HepG2 (cell line): ENCODE results near the gene CCDC183. TPM values are rescaled to one million over a fixed set of nuclear protein-coding genes. Genes with fewer than 3 reads are reported as not detected.

Experiments
- ATAC-seq: fragments of 200-7000 bp; cut with Tn5 transposase; 3 replicates; pipeline ENCODE4 v1.9.1; 2020; ENCODE audit warnings: mild to moderate bottlenecking, moderate library complexity
- BruUV-seq: library from RNA; stranded (reverse); fragments of 400-500 nt; replicated peaks from 2 replicates; lab custom pipeline; 2021; lab: Mats Ljungman, UMichigan
- CTCF ChIA-PET: fragments of 300-600 bp; formaldehyde crosslinking; extraction: SDS; loops from one replicate; lab custom pipeline; 2021; ENCODE audit warnings: low total read pairs, inconsistent platforms, low intra/inter-chr PET ratio; lab: Yijun Ruan, JAX
- POLR2A ChIA-PET: fragments of 350-600 bp; sonication (Branson Sonifier 250); formaldehyde crosslinking; loops from one replicate; lab custom pipeline; 2020; ENCODE audit warnings: antibody characterized with exemption, inconsistent platforms; lab: Yijun Ruan, JAX
- DNase-seq: peaks from one replicate; pipeline ENCODE4 v3.0.0-alpha.2; 2015; ENCODE audit warnings: low spot score
- FAIRE-seq: peaks from 3 replicates; lab custom pipeline; 2011; peaks lifted over from hg19 to GRCh38; lab: Jason Lieb, UNC
- H2AFZ ChIP-seq: one replicate; pipeline ENCODE4 v1.6.1; 2011; ENCODE audit warnings: low read length, inconsistent platforms
- H3K27ac ChIP-seq: fragments of 300-600 bp; 3 replicates; pipeline ENCODE4 v1.8.0; 2011; ENCODE audit warnings: mixed run types, mild to moderate bottlenecking, mixed read lengths, low read length, inconsistent platforms; ENCODE audit not compliant: insufficient read depth; ENCODE audit errors: extremely low read length
- H3K27me3 ChIP-seq, 2 experiments: fragments of 200-600 bp in 1 of 2; 2 replicates in 1 of 2; 3 replicates in 1 of 2; pipeline versions ENCODE4 v1.6.0 to v1.8.0; 2011; ENCODE audit warnings: low read length in 2 of 2, mild to moderate bottlenecking in 2 of 2, moderate library complexity in 2 of 2, inconsistent platforms in 1 of 2; ENCODE audit not compliant: insufficient read depth in 2 of 2, control insufficient read depth in 1 of 2
- H3K36me3 ChIP-seq, 2 experiments: fragments of 200-600 bp in 1 of 2; replicated peaks in 1 of 2; 2 replicates in 1 of 2; 3 replicates in 1 of 2; pipeline versions ENCODE4 v1.5.1 to v1.8.0; 2011; ENCODE audit warnings: low read length in 2 of 2, inconsistent platforms in 1 of 2; ENCODE audit not compliant: insufficient read depth in 2 of 2, control insufficient read depth in 1 of 2
- H3K4me1 ChIP-seq: 2 replicates; pipeline ENCODE4 v1.5.1; 2012; ENCODE audit warnings: low read length, inconsistent platforms; ENCODE audit not compliant: insufficient read depth
- H3K4me2 ChIP-seq: 2 replicates; pipeline ENCODE4 v1.6.0; 2011; ENCODE audit warnings: low read depth, low read length, inconsistent platforms
- H3K4me3 ChIP-seq, 3 experiments: fragments of 200-600 bp in 1 of 3; sonication (generic), shearing (Covaris generic) in 1 of 3; replicated peaks in 1 of 3; 2 replicates each; pipeline ENCODE4 v1.5.1; 2011 to 2016; ENCODE audit warnings: low read length in 3 of 3, inconsistent platforms in 2 of 3, low read depth in 2 of 3, mild to moderate bottlenecking in 2 of 3, control low read depth in 1 of 3, mixed read lengths in 1 of 3; ENCODE audit not compliant: insufficient read depth in 1 of 3
- H3K79me2 ChIP-seq: one replicate; pipeline ENCODE4 v1.6.1; 2011; ENCODE audit warnings: low read length, inconsistent platforms; ENCODE audit not compliant: insufficient read depth
- H3K9ac ChIP-seq: 2 replicates; pipeline ENCODE4 v1.6.0; 2011; ENCODE audit warnings: mild to moderate bottlenecking, low read depth, low read length, inconsistent platforms; ENCODE audit not compliant: insufficient read depth
- H3K9me3 ChIP-seq: 2 replicates; pipeline ENCODE4 v1.5.1; 2012; ENCODE audit warnings: mild to moderate bottlenecking, low read length
- H4K20me1 ChIP-seq: 2 replicates; pipeline ENCODE4 v1.6.0; 2011; ENCODE audit warnings: inconsistent platforms, mild to moderate bottlenecking, low read length, moderate library complexity; ENCODE audit not compliant: insufficient read depth
- ADNP ChIP-seq: sonication (generic); formaldehyde crosslinking; IDR thresholded peaks from 2 replicates; pipeline ENCODE4 v1.4.0; 2020; ENCODE audit warnings: missing genetic modification reagents
- HNRNPL ChIP-seq: fragments of 200-400 bp; formaldehyde crosslinking; IDR thresholded peaks from 2 replicates; pipeline ENCODE4 v1.6.1; 2017; ENCODE audit warnings: mild to moderate bottlenecking, low read depth, low read length
- MLLT10 ChIP-seq: sonication (generic); formaldehyde crosslinking; IDR thresholded peaks from 2 replicates; pipeline ENCODE4 v1.4.0; 2020; ENCODE audit warnings: missing genetic modification reagents
- PAX8 ChIP-seq: sonication (generic); formaldehyde crosslinking; IDR thresholded peaks from 2 replicates; pipeline ENCODE4 v1.8.0; 2022; ENCODE audit warnings: mild to moderate bottlenecking, missing genetic modification reagents, borderline replicate concordance
- PCBP1 ChIP-seq: fragments of 200-400 bp; formaldehyde crosslinking; IDR thresholded peaks from 2 replicates; pipeline ENCODE4 v1.6.1; 2017; ENCODE audit warnings: mild to moderate bottlenecking, low read depth, low read length, borderline replicate concordance
- PTBP1 ChIP-seq: fragments of 200-400 bp; formaldehyde crosslinking; IDR thresholded peaks from 2 replicates; pipeline ENCODE4 v1.6.1; 2018; ENCODE audit warnings: low read length, low read depth; ENCODE audit not compliant: poor library complexity, severe bottlenecking
- ZFY ChIP-seq: sonication (generic); formaldehyde crosslinking; IDR thresholded peaks from 2 replicates; pipeline ENCODE4 v1.4.0; 2020; ENCODE audit warnings: missing genetic modification reagents
- ZNF329 ChIP-seq: sonication (generic); formaldehyde crosslinking; IDR thresholded peaks from 2 replicates; pipeline ENCODE4 v1.9.0; 2021; ENCODE audit warnings: low read depth, mild to moderate bottlenecking, missing genetic modification reagents
- ZNF564 ChIP-seq: sonication (generic); formaldehyde crosslinking; IDR thresholded peaks from 2 replicates; pipeline ENCODE4 v1.8.1; 2023; ENCODE audit warnings: mild to moderate bottlenecking, missing genetic modification reagents
- ZNF644 ChIP-seq: IDR thresholded peaks from 2 replicates; pipeline ENCODE4 v1.6.1; 2016; ENCODE audit warnings: low read depth
- ZNF770 ChIP-seq: sonication (generic); formaldehyde crosslinking; IDR thresholded peaks from 2 replicates; pipeline ENCODE4 v1.5.0; 2020; ENCODE audit warnings: mild to moderate bottlenecking, missing genetic modification reagents
- WGBS: methylation state at CpG from one replicate; pipeline ENCODE4 v1.1.6; 2017; ENCODE audit warnings: low lambda C conversion rate; 5-methylcytosine and 5-hydroxymethylcytosine counted together
- in situ Hi-C: cut with HindIII; loops from 2 replicates; pipeline ENCODE4 v1.10.0; 2017; ENCODE audit warnings: low pct_unique_long_range_greater_than_20kb; ENCODE audit not compliant: extremely low pct_ligation_motif_present
- intact Hi-C: fragments of 100-400 bp; cut with micrococcal nuclease; formaldehyde crosslinking; loops from one replicate; pipeline ENCODE4 v1.10.0; 2022; ENCODE audit not compliant: unreplicated experiment
- polyA plus RNA-seq, 8 experiments: library from polyadenylated mRNA; depleted of rRNA in 3 of 8; stranded (reverse) in 7 of 8; unstranded in 1 of 8; fragments of >200 nt; fragmentation: Illumina TruSeq in 4 of 8; extraction: Trizol in 4 of 8; gene quantifications; 2 replicates each; pipeline versions ENCODE4 v1.2.1 to v1.2.3, GENCODE V29; 2011 to 2016; ENCODE audit warnings: low read depth in 4 of 8, missing spikeins in 1 of 8, mixed read lengths in 1 of 8; ENCODE audit not compliant: insufficient read depth in 1 of 8
- total RNA-seq, 5 experiments: library from RNA; depleted of rRNA; stranded (reverse); fragments of >200 nt; fragmentation: Illumina TruSeq; extraction: Trizol; gene quantifications; 2 replicates each; pipeline ENCODE4 v1.2.3, GENCODE V29; 2016; ENCODE audit warnings: low read depth in 1 of 5

Gene CCDC183
- total and polyA plus RNA-seq, 2 of the 13 experiments (the other 11 are each of a cell fraction or from before 2014, with no cell fraction given): 5.0 to 66.4 TPM

- no peaks in the 10 kb centered on the region for H3K79me2 ChIP-seq
- no TSS peak for BruUV-seq
- no peak for TF ChIP-seq ZNF644 (CRISPR knock-in tag)
- no peak for TF ChIP-seq PAX8 (CRISPR knock-in tag)
- peak; percentile 91 for TF ChIP-seq ZNF770
- no peak for TF ChIP-seq ZFY (CRISPR knock-in tag)
- 0 out of 2 replicates have a peak, but pooled peaks have one; percentile 22 for TF ChIP-seq PCBP1
- no peak for TF ChIP-seq MLLT10
- TF ChIP-seq PTBP1: no peak
- TF ChIP-seq ZNF564 (CRISPR knock-in tag): no peak
- 0 out of 2 replicates have a peak, but pooled peaks have one; percentile 19 for TF ChIP-seq HNRNPL
- TF ChIP-seq ADNP (CRISPR knock-in tag): no peak
- TF ChIP-seq ZNF329 (CRISPR knock-in tag): no peak
- H3K4me1 ChIP-seq: peaks cover 4% of the 10 kb centered on the region
- ATAC-seq: no peak
- H3K9ac ChIP-seq: no peak overlapping the region
- ChIA-PET CTCF (no interaction called here), POLR2A (no interaction called here)
- no peaks in the 10 kb centered on the region for H3K36me3 ChIP-seq
- intact Hi-C loops (no loop called here), in situ Hi-C loops (no loop called here)
- H2AFZ ChIP-seq: no peak overlapping the region
- no peak overlapping the region for H3K4me3 ChIP-seq
- no peak for DNase-seq
- WGBS: 55% methylated on average over 14 of the region's 22 CpGs
- no peak overlapping the region for H3K4me2 ChIP-seq
- peaks cover 25 to 68% of the 10 kb centered on the region in 2 experiments; a peak in 4 of 5 replicates for H3K27me3 ChIP-seq
- H3K27ac ChIP-seq: no peak overlapping the region
- no peaks in the 10 kb centered on the region for H4K20me1 ChIP-seq
- peaks cover 14% of the 10 kb centered on the region for H3K9me3 ChIP-seq
- no peak for FAIRE-seq
Observed at GRCh38 chr9:136747161-136748060, 48.7 kb upstream of the CCDC183 start.
